ENCODE data around the gene MRPL54.

GRCh38 chr19:3805859-3806258, 43.4 kb downstream of the MRPL54 start:
- TF ChIP-seq CTCF (IDR thresholded peaks at IDR 0.05; ENCODE audit: insufficient read depth, low read length) (no peak), POLR2AphosphoS5 (IDR thresholded peaks at IDR 0.05; ENCODE audit: low read depth) (no peak), GABPA (IDR thresholded peaks at IDR 0.05; ENCODE audit: low read depth) (no peak), REST (IDR thresholded peaks at IDR 0.05; ENCODE audit: insufficient replicate concordance, low read depth) (no peak)

Data from HL-60 (cell line).